ENCODE data around the gene OR5H2.

OR5H2 gene

DNA sequence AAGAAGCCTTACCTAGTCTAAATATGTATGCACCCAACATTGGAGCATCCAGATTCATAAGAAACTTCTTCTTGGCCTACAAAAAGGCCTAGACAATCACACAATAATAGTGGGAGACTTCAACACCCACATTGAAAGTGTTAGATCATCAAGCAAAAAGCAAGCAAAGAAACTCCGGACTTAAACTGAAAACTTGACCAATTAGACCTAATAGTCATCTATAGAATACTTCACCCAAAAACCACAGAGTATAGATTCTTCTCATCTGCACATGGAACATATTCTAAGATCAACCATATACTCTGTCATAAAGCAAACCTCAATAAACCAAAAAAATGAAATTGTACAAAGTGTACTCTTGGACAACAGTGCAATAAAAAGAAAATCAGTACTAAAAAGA, 49.0 kb downstream of the OR5H2 start:
- no peak for DNase-seq (ENCODE audit: low read depth)

Measured in activated T-helper 1 cell treated with Interleukin-2 at 50 U/mL for 16 hours (primary cell).